Endothelial cell of umbilical vein (primary cell): Measurements from ENCODE around the gene NKD2.

ENCODE experiments used
- EZH2 ChIP-seq: IDR thresholded peaks from 2 replicates; pipeline ENCODE4 v1.6.1; 2012; ENCODE audit warnings: borderline replicate concordance, low read depth, mild to moderate bottlenecking, moderate library complexity, low read length, inconsistent platforms; ENCODE audit not compliant: severe bottlenecking
- TF ChIP-seq, protein P1 (sequence below), 2 donors: IDR thresholded peaks; 1 replicate in 1 of 2; 2 replicates in 1 of 2; pipeline ENCODE4 v1.5.1; 2011; ENCODE audit warnings: low read length in 2 of 2, mild to moderate bottlenecking in 2 of 2, moderate library complexity in 2 of 2, control low read depth in 1 of 2, inconsistent platforms in 1 of 2, low read depth in 1 of 2; ENCODE audit not compliant: insufficient read depth in 1 of 2; ENCODE audit errors: extremely low read depth in 1 of 2

DNA sequence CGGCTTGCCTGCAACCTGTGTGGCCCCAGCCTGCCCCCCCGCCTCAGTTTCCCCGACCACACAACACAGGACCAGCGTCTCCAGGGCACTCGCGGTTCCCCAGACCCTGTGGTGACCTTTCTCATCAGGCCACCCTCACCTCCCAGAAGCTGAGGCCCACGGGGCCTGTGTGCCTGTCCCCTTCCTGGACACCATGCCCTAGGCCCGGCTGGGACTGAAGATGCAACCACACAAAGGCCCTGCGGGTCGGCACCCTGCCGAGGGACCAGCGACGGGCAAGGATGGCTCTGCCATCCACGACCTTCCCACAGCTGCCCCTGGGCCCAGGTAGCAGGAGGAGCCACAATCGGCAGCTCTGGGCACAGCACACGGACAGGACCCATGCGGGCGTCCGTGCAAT lies 68.4 kb downstream of the NKD2 start:
- TF ChIP-seq, protein P1, sequence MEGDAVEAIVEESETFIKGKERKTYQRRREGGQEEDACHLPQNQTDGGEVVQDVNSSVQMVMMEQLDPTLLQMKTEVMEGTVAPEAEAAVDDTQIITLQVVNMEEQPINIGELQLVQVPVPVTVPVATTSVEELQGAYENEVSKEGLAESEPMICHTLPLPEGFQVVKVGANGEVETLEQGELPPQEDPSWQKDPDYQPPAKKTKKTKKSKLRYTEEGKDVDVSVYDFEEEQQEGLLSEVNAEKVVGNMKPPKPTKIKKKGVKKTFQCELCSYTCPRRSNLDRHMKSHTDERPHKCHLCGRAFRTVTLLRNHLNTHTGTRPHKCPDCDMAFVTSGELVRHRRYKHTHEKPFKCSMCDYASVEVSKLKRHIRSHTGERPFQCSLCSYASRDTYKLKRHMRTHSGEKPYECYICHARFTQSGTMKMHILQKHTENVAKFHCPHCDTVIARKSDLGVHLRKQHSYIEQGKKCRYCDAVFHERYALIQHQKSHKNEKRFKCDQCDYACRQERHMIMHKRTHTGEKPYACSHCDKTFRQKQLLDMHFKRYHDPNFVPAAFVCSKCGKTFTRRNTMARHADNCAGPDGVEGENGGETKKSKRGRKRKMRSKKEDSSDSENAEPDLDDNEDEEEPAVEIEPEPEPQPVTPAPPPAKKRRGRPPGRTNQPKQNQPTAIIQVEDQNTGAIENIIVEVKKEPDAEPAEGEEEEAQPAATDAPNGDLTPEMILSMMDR (IDR thresholded peaks at IDR 0.05; ENCODE audit: extremely low read depth in 1 of 2, insufficient read depth in 1 of 2, low read depth in 1 of 2, low read length in 2 of 2): no peak
- no peak for TF ChIP-seq EZH2
